Dermis blood vessel endothelial cell (primary cell): ENCODE data around the gene OXCT1. TPM values are rescaled to one million over a fixed set of nuclear protein-coding genes. Genes with fewer than 3 reads are reported as not detected.
"Not testable (repeated sequence)": the region's sequence is repeated elsewhere in the genome, so short reads cannot be mapped to it uniquely, and the experiment has no call there.

Experiments
- DNase-seq: peaks from one replicate; pipeline ENCODE4 v3.0.0; 2010
- total RNA-seq: library from RNA; depleted of rRNA; stranded (reverse); fragments of >200 nt; gene quantifications from 2 replicates; pipeline ENCODE4 v1.2.3, GENCODE V29; 2014

The OXCT1 gene
- total RNA-seq, 1 donor from 2014 or later, result 21.6 TPM

GRCh38 chr5:41871852-41872251 lies 1.6 kb upstream of the OXCT1 start:
- peak; percentile 81 for DNase-seq

- no peak for DNase-seq
Observed at GRCh38 chr5:41870627-41871048, 413 bp upstream of the OXCT1 start.

GRCh38 chr5:41869151-41869723 lies 988 bp downstream of the OXCT1 start:
- DNase-seq, result peak; percentile 52

DNA sequence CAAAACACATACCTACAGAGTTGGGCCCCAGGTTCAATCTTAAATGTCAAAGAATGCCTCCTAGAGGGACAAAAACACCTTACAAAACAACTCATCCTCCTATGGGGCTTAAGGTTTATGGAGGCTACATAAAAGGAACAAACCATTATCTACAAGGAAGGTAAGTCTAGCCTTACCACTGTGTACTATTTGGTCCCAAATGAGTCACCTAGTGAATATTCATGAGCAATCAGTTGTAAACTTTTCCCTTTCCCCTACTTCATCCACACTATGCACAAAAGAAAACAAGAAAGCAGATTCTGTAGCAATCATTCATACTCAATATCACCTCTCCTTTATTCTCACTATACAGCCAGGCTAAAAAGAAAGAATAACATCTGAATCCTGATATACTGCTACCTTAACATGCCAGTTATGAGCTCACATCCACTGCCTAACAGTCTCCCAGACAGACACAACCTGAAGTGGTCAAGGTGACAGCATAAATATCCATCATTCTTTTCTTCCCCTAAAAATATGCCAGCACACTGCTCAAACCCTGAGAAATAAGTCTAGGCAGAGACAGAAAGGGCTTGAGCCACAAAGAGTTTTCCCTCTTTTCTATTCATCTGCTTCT lies 6.2 kb downstream of the OXCT1 start:
- DNase-seq, result no peak

GRCh38 chr5:41858890-41859289 lies 11.3 kb downstream of the OXCT1 start:
- no peak for DNase-seq

DNA sequence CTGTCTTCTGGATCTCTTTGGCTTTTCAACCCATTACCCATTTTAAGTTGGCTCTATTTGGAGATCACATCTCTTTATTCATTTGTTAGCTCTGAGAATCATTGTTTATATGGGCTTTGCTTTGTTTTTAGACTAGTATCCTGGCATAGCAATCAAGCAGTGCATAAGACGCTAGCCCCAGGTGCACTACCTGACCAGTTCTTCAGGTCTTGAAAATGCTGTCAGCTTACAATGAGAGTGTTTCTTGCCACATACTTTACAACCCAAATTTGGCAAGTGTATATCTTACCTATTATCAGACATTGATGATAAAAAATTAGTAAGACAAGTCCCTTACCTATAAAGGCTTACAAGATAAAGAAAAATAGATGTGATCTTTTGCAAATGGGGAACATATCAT lies 12.2 kb downstream of the OXCT1 start:
- no peak for DNase-seq

DNA sequence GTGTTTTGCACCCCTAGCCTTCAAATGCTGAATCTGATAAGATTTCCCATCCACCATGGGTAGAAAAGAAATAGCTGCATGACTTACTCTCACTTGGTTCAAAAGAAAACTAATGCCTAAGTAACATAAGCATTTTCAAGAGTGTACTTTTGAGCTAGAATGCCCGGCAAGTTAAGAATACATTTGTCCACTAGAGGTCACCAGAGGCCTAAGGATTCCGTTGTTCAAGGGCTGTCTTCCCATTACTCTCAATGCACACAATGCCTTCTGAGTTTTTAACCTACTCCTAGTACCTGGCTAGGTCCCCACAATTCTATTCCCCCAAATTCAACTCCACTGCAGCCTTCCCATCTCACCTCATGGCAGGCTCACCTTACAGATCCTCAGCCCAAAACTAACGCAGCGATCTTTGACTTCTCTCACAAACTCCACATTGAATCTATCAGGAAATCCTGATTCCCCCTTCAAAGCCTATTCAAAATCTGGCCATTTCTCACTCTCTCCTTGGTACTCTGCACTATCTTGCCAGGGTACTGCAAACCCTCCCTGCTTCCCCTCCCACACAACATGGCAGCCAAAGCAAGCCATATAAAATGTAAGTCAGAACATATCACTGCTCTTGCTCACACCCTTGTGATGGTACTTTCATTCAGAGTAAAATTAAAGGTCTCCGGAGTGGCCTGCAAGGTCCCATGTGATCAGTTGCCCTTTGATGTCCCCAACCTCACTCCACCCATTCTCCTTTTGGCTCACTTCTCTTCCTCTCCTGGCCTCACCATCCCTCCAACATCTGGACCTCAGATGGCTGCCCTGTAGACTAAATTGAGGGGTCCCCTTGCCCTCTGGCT lies 13.4 kb downstream of the OXCT1 start:
- peak; percentile 88 for DNase-seq

DNA sequence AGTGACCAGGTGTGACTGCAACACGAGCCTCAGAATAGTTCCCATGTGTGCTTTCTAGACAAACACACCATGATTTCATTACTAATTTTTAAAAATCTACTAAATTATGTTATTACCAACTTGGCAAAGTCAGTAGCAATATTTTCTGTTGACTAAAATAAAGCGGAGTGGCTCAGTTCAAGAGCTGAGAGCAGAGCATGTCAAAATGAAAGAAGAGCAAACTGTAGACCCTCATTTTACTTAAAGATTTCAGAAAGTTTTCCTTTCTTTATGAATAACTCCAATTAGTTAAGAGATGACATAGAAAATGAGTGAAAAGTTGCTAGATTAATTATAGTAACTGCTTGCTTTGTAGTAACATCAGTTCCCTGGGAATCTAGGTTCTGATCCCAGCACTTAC lies 17.9 kb downstream of the OXCT1 start:
- DNase-seq, result no peak

- no peak for DNase-seq
Observed at GRCh38 chr5:41851116-41851515, 19.1 kb downstream of the OXCT1 start.

DNA sequence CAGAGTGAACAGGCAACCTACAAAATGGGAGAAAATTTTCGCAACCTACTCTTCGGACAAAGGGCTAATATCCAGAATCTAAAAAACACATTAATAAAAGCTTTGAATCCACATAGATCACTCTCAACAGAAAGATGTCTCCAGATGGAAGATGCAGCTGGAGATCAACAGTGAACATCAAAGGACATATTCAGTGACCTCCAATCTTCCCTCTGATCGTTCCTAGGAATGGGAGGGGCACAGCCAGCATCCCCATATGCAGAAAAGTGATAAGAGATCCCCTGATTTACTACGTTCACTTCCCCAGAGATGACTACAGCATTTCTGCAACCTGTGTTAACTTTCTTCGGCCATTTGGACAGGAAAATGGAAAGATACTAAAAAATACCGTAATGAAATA lies 21.2 kb downstream of the OXCT1 start:
- no peak for DNase-seq

DNA sequence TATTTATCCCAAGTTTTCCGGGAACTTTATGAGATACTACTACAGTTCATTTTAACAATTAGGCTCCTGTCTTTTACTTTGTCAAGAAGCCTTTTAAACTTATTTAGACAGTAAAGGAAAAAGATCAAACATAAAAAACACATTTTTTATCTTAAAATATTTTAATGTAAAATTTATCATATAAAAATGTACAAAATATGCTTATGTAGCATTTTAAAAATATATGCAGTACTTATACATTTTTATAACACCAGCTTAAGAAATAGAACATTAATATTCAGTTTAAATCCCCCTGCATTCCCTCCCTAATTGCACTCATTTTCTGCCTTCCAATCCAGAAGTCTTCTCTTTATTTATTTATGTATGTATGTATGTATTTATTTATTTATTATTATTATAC lies 24.5 kb downstream of the OXCT1 start:
- DNase-seq, result not testable (repeated sequence)

- DNase-seq, result no peak
Observed at GRCh38 chr5:41844502-41844901, 25.7 kb downstream of the OXCT1 start.

- DNase-seq, result peak; percentile 81
Observed at GRCh38 chr5:41843456-41844370, 26.5 kb downstream of the OXCT1 start.

DNA sequence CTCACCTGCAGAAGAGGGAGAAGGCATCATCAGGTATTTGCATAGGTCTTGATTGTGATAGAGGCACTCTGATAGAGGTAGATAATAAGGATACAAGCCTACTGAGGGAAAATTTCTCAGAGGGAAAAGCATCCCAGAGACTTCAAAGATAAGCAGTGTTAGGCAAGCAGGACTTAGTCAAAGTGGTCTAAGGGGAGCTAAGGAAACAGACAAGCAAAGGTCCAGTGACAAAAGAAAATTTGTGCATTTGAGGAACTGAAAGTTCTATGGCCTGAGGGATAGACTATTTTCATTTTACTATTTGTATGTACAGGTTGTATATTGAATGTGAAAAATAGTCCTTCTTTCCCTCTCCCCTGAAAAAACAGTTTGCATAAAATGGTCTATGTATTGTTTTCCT lies 27.4 kb downstream of the OXCT1 start:
- DNase-seq, result no peak

DNA sequence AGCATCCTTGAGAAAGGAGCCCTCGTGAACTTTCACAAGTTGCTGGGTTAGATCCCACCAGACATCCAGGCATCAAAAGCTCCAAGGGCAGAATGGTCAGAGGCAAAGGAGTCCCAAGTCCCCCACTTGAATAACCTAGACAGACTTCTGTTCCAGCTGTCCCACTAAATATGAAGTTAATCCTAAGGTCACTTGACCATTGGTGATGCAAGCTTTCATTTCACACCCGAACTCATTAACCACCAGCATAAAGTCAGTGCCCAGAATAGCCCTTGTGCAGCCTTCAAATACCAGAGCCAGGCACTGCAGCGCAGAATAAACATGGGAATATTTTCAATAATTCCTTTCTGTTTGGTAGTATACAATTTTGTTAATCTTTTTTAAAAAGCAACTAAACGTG lies 28.9 kb downstream of the OXCT1 start:
- DNase-seq, result no peak

DNA sequence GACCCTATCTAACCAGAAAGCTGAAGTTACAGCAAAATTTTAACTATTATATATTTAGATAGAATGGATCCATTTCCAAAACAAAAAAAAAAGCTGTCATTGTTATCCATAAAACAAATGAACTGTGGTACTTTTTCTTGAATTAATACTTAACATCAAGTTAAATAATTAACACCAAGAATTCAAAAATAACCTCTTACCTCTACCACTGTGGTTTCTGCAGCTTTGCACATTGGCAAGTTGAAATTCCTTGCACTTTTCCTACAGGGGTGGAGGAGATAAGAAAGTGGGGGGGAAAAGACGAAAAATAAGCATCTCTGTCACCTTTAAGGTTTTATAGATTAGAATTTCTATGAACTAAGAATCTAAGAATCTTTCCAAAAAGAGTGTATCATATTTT lies 30.0 kb downstream of the OXCT1 start:
- no peak for DNase-seq

DNA sequence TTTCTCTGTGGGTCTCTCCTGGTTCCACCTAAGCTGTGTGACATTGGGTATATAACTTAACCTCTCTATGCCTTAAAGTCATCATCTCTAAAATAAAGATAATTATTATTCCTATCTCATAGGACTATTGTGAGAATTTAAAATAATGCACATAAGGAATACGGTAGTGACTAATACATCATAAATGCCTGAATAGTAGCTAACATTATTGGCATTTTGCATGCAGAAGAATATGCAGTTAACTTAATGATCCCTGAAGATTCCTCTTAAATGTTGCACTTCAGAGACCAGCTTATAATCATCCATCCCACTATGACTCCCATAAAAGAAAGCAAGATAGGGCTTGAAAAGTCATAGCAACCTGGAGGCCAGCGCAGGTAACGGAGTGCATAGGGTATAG lies 32.4 kb downstream of the OXCT1 start:
- DNase-seq, result no peak

GRCh38 chr5:41835645-41836044 lies 34.6 kb downstream of the OXCT1 start:
- DNase-seq, result peak; percentile 88

DNA sequence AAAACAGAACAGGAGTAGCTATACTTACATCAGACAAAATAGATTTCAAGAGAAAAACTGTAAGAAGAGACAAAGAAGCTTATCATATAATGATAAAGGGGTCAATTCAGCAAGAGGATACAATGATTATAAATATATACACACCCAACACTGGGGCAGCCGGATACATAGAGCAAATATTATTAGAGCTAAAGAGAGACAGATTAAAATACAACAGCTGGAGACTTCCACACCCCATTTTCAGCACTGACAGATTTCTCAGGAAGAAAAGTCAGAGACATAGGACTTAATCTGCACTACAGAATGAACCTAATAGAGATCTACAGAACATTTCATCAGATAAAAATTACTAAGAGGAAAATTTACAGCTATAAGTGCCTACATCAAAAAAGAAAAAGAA lies 35.7 kb downstream of the OXCT1 start:
- DNase-seq, result no peak

GRCh38 chr5:41832430-41832829 lies 37.8 kb downstream of the OXCT1 start:
- peak; percentile 73 for DNase-seq

DNA sequence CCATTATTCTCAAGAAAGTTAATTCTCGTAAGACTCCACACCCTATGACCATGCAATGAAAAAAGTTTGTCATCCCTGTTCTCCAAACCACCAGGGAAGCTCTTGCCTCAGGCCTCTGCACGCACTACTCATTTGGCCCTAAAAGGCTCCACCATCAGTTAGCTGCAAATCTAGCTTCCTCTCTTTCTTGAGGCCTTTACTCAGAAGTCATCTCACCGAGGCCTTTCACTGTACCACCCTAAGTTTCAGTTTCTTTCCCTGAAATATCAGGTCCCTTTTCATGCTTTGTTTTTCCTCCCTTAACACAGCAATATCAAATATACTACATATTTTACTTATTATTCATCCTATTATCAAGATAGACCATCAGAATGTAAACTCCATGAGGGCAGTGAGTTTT lies 39.1 kb downstream of the OXCT1 start:
- no peak for DNase-seq

GRCh38 chr5:41827792-41828191 lies 42.4 kb downstream of the OXCT1 start:
- DNase-seq, result no peak

- DNase-seq, result no peak
Observed at GRCh38 chr5:41822036-41822435, 48.2 kb downstream of the OXCT1 start.
